Panc1 (cell line): Measurements from ENCODE around the gene MPP3.

ENCODE experiments used
- CTCF ChIP-seq: fragments of 450-650 bp; IDR thresholded peaks from 2 replicates; pipeline ENCODE4 v1.5.1; 2017; ENCODE audit warnings: mild to moderate bottlenecking
- POLR2AphosphoS5 ChIP-seq: IDR thresholded peaks from 2 replicates; pipeline ENCODE4 v1.6.1; 2012; ENCODE audit warnings: mild to moderate bottlenecking, low read depth, low read length, moderate library complexity
- REST ChIP-seq, 2 experiments: IDR thresholded peaks; 2 replicates each; pipeline ENCODE4 v1.6.1; 2011 to 2012; ENCODE audit warnings: low read depth in 2 of 2, control low read depth in 1 of 2, low read length in 1 of 2, mild to moderate bottlenecking in 1 of 2, moderate library complexity in 1 of 2; ENCODE audit not compliant: insufficient read depth in 1 of 2
- SIN3A ChIP-seq: IDR thresholded peaks from 2 replicates; pipeline ENCODE4 v1.6.1; 2012; ENCODE audit warnings: low read depth, mild to moderate bottlenecking, low read length, moderate library complexity, borderline replicate concordance; ENCODE audit not compliant: insufficient read depth
- TCF7L2 ChIP-seq: IDR thresholded peaks from 2 replicates; pipeline ENCODE4 v1.6.1; 2011; ENCODE audit warnings: mild to moderate bottlenecking, low read depth, low read length, inconsistent platforms

GRCh38 chr17:43873815-43874214 is 40.9 kb upstream of the MPP3 start:
- TF ChIP-seq SIN3A (no peak), REST (IDR thresholded peaks at IDR 0.05; ENCODE audit: insufficient read depth in 1 of 2, low read depth in 2 of 2, low read length in 1 of 2) (no peak), CTCF (no peak), POLR2AphosphoS5 (no peak), TCF7L2 (no peak)
